PC-9 (cell line): ENCODE measurements around the gene FRMD8.

Source experiments
- EZH2 ChIP-seq: fragments of 200-600 bp; sonication (generic); IDR thresholded peaks from 2 replicates; pipeline ENCODE4 v1.8.0; 2017; ENCODE audit warnings: antibody characterized with exemption, low read depth
- TF ChIP-seq, protein P1 (sequence below): fragments of 200-600 bp; sonication (generic); conservative IDR thresholded peaks from 2 replicates; pipeline ENCODE4 v1.6.1; 2017; ENCODE audit warnings: mixed run types, antibody characterized with exemption, mild to moderate bottlenecking, moderate library complexity

DNA sequence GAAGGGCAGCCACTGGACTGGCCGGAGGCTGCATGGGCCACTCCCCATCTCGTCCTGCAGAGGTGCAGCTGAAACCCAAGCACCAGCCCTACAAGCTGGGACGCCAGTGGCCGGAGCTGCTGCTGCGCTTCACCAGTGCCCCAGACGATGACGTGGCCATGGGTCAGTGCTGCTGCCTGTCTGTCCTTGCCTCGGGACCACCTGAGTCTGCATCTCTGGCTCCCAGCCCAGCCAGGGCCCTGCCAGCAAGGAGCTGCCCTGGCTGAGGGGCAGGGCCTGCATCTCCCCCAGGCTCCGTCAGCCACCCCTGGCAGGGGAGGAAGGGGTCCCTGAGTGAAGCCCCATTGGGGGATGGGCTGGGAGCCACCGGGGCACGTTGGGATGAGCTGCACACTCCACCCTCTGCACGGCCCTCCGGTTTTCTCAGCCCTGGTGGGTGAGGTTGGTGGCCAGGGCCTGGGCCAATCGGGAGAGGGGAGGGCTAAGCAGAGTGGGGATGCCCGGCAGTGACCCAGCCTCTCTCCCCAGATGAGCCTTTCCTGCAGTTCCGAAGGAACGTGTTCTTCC lies 7.2 kb downstream of the FRMD8 start:
- TF ChIP-seq, protein P1, sequence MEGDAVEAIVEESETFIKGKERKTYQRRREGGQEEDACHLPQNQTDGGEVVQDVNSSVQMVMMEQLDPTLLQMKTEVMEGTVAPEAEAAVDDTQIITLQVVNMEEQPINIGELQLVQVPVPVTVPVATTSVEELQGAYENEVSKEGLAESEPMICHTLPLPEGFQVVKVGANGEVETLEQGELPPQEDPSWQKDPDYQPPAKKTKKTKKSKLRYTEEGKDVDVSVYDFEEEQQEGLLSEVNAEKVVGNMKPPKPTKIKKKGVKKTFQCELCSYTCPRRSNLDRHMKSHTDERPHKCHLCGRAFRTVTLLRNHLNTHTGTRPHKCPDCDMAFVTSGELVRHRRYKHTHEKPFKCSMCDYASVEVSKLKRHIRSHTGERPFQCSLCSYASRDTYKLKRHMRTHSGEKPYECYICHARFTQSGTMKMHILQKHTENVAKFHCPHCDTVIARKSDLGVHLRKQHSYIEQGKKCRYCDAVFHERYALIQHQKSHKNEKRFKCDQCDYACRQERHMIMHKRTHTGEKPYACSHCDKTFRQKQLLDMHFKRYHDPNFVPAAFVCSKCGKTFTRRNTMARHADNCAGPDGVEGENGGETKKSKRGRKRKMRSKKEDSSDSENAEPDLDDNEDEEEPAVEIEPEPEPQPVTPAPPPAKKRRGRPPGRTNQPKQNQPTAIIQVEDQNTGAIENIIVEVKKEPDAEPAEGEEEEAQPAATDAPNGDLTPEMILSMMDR = no peak
- TF ChIP-seq EZH2 = no peak
